Measurements from ENCODE around the gene SLC27A5.

DNA sequence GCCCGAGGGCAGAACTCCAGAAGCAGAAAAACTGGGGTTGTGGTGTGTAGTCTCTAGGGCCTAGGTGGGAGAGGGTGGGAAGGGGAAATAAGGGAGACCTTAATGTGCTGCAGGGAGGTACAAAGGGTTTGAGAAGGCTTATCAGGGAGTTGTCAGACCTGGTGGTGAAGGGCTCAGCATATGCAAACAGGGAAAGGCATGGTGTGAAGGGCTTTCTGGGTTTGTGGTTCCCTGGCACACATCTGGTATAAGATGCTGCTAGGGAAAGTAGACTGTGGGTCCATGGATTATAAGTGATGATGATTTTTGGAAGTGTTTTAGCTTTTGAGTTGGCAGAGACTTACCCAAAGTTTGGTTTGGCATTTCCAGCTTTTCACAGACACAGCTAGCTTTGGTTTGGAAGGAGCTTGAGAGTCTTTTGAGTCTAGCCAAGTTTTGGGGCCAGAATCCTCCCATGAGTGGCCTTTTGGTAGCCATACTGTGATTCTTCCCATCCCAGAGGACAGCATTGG lies 34.3 kb upstream of the SLC27A5 start:
- TF ChIP-seq, protein P1, sequence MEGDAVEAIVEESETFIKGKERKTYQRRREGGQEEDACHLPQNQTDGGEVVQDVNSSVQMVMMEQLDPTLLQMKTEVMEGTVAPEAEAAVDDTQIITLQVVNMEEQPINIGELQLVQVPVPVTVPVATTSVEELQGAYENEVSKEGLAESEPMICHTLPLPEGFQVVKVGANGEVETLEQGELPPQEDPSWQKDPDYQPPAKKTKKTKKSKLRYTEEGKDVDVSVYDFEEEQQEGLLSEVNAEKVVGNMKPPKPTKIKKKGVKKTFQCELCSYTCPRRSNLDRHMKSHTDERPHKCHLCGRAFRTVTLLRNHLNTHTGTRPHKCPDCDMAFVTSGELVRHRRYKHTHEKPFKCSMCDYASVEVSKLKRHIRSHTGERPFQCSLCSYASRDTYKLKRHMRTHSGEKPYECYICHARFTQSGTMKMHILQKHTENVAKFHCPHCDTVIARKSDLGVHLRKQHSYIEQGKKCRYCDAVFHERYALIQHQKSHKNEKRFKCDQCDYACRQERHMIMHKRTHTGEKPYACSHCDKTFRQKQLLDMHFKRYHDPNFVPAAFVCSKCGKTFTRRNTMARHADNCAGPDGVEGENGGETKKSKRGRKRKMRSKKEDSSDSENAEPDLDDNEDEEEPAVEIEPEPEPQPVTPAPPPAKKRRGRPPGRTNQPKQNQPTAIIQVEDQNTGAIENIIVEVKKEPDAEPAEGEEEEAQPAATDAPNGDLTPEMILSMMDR (IDR thresholded peaks at IDR 0.05), result no peak
- no peak for TF ChIP-seq POLR2A (IDR thresholded peaks at IDR 0.05)

Measured in uterus (tissue), 2 donors.